Activated CD8-positive, alpha-beta memory T cell treated with anti-CD3 and anti-CD28 coated beads for 48 hours (primary cell): Measurements from ENCODE around the gene LEMD1.
"Not testable (repeated sequence)": the region's sequence is repeated elsewhere in the genome, so short reads cannot be mapped to it uniquely, and the experiment has no call there.

Source experiments
- DNase-seq, 3 experiments: peaks; one replicate each; pipeline ENCODE4 v3.0.0-alpha.2; 2020; ENCODE audit warnings: low read depth in 2 of 3, low spot score in 2 of 3

LEMD1 gene

DNA sequence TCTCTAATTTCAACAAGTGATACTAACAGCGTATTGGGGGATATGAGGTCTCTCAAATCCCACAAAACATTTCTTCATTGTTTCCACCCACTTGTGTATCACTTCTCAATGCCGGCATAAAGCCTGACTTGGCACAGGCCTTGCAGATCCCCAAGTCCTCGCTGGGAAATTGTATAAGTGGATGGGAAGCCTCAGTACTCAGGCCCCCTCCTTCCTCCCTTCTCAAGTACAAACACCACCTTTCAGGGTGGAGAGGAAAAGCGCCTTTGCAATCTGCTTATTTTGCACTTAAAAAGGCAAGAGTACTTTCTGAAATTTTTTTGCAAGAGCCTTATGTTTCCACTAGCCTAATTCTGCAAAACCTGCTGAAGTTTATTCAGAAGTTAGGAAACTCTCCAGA lies 39.3 kb downstream of the LEMD1 start:
- no peak for DNase-seq

DNA sequence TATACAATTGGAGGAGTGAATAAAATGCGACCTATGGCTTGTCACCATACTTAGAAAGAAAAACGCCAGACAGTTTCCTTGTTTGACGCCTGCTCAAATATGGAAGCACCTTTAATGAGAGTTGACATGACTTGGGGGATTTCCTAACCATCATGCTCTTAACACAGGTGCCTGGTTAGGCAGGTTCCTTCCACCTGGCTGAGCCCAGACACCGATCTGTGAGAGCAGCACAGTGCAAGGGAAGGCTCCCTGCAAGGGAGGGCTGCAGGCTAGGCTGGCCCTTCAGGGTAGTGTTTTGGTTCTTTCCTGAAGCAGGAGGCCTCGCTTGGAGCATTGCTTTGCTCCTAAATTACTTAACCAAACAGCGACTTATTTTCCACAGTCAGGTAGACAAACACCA lies 40.6 kb downstream of the LEMD1 start:
- DNase-seq: no peak

GRCh38 chr1:205380882-205381281 lies 41.0 kb downstream of the LEMD1 start:
- no peak for DNase-seq

DNA sequence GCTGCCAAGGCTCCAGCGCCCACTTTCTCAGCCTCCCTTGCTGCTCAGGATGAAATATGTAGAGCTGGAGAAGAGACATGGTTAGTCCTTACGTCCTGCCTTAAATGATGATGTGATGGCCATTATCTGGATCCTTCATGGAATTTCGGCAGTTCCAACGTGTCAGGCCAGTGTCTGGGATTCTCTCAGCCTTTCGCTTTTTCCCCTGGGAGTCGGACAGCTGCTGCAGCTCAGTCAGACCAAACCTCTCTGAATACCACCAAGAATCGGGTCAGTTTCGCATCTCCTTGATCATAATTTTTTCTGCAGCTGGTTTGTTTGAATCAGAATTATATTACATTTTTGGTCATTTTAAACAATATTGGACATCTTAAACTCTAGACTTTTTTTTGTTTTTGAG lies 42.8 kb downstream of the LEMD1 start:
- no peak for DNase-seq

DNA sequence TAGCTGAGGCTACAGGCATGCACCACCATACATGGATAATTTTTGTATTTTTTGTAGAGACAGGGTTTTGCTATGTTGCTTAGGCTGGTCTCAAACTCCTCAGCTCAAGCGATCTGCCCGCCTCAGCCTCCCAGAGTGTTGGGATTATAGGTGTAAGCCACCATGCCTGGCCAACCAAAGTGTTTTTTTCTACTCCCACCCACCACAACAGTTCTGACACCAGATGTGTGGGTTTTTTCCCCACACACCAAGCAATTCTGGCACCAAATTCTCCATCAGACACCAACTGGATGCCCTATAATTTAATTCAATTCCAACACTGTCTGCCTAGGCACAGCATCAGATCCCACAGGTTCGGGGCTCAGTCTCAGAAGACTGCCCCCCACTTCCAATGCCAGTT lies 44.5 kb downstream of the LEMD1 start:
- no peak for DNase-seq

DNA sequence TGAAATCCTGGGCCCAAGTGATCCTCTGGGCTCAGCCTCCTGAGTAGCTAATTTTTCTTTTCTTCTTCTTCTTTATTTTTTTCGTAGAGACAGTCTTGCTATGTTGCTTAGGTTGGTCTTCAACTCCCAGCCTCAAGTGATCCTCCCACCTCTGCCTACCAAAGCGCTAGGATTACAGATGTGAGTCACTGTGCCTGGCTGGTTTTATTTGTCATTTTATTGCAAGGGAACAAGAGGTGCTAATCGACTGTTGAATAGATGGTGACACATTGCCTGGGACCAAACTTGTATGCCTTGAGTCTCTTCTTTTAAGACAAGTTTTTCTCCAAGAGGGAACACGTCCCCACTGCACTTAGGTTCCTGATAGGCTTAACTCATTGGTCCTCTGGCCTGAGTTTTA lies 45.1 kb downstream of the LEMD1 start:
- no peak for DNase-seq

- DNase-seq: no peak
Observed at GRCh38 chr1:205375835-205376545, 45.9 kb downstream of the LEMD1 start.

- DNase-seq: no peak
Observed at GRCh38 chr1:205374210-205375078, 47.4 kb downstream of the LEMD1 start.

DNA sequence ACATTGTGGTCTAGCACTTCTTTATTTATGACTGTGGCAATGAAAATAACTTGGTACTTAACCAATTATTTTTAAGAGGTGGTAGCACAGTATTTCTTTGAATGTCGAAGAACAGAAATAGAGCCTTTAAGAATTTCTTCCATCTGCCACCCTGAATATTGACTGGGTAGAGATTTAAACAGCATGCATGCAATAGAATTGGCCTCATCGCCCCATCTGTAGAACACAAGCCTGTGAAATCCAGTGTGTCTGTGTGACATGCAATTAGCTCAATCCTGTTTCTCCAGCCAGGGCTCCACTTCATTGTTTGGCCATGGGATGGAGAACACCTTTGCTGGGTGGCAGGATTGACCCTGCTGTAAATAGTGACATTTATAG lies 48.1 kb downstream of the LEMD1 start:
- DNase-seq: no peak

- no peak for DNase-seq
Observed at GRCh38 chr1:205373022-205373797, 48.6 kb downstream of the LEMD1 start.

DNA sequence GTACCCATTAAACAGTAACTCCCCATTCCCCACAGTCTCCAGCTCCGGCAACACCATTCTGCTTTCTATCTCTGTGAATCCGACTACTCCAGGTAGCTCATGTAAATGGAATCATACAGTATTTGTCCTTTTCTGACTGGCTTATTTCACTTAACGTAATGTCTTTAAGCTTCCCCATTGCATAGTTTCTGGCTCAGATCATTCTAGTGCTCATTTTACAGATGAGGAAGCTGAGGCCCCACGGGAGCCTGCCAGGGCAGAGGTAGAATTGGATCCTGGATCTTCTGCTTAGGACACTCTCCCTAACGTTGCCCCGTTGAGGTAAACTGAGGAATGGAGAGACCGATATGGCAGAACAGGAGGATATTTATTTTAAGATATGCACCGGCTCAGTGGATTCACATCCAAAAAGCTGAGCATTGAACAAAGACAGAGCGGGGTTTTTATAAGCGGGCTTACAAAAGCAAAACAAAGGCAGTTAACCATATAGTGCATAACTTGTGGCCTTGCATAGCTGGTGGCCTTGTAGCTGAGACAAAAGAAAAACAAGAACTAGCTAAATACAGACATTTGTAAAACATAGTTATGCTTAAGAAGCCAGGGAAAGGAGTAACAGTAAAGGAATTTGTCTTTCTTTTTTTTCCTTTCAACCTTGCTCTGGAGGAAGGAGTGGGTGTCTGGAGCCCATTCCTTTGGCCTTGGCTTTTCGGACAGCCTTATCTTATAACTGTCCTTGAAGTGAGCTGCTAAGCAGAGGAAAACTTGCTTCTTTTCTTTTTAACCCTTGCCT lies 49.8 kb downstream of the LEMD1 start:
- DNase-seq: no peak

- DNase-seq: no peak
Observed at GRCh38 chr1:205370780-205371179, 51.1 kb downstream of the LEMD1 start.

GRCh38 chr1:205369701-205370123 lies 52.1 kb downstream of the LEMD1 start:
- DNase-seq: no peak

DNA sequence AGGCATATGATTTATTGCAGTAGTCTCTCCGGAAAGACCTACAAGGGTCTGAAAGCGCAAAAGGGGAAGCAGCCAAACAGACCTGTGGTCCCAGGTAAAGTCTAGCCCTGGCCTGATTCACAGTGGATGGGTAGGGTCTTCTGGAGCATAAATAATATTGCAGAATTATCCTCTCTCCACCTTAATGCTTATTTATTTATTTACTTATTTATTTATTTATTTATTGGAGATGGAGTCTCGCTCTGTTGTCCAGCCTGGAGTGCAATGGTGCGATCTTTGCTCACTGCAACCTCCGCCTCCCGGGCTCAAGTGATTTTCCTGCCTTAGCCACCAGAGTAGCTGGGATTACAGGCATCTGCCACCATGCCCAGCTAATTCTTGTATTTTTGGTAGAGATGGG lies 53.4 kb downstream of the LEMD1 start:
- no peak for DNase-seq

DNA sequence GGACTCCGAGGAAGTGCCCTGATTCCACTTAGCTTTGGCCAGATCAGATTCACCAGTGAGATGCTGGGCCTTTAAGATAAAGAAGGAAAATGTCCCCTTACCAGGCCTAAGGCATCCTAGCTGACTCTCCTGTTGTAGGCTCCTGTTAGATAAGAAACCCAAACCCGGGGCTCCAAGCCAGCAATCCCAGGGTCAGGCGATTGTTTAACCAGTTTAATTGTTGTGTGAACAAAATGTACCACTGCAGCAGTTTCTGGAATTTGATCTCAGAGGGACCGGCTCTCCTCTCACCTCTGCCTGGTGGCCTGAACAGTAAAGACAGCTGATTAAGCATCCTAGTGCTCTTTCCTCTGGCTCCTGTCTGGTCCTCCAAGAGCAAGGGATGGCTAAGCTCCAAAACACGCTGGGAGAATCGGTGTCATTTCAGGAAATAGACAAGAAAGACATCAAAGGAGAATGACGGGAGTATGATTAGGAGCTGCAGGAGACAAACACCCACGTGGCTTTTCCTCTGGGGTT lies 55.9 kb downstream of the LEMD1 start:
- DNase-seq: no peak

- DNase-seq: not testable (repeated sequence)
Observed at GRCh38 chr1:205365086-205365485, 56.8 kb downstream of the LEMD1 start.

DNA sequence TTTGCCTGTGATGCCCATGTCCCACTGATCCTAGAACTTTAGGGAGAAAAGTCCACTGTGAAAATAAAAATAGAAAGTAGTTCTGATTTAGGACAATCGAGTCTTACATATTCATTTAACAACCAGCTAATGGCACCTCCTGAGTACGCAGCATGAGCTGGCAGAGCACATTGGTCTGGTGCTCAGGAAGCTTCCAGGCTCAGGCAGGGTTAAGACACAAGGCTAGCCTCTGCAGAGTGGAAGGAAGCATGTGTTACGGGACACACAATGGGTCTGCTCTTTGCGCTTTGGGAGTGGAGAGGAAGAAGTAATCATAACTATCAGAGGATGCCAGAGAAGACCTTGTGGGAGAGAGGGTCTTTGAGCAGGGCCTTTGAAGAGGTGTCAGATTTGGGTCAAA lies 61.0 kb downstream of the LEMD1 start:
- DNase-seq: no peak

DNA sequence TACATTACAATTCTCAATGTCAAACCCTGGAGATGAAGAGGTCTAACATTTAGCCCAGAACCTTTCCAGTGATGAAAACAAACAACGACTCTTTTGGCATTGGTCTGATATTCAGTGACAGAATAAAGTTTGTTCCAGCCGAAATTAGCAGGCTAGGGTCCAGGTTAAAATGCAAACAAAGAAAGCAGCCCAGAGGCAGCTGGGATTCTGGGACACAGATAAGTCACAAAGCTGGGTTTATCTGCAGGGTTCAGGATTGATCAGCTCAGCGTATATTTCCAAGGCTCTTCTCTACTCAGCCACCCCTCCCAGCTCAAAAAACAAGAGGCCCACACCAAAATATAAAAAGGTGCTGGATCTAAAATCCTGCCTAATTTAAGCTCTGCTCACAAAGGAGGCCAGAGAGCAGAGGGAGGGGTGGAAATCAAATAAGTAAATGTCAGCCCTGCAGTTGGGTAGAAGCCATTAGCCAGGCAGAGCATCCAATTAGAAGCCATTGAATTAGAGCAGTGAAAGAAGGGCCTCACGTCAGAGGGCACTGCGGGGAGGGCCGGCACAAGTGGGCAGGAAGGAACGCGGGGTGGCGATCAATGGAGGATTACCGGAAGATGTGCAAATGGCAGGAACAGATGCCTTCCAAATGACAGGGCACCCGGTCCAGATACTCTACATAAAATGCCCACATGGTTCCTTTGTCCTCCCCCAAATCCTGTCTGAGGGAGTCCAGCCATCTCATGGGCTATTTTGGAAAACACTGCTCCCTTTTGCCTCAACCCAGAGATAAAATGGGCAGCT lies 61.9 kb downstream of the LEMD1 start:
- no peak for DNase-seq

- no peak for DNase-seq
Observed at GRCh38 chr1:205358579-205358978, 63.3 kb downstream of the LEMD1 start.

DNA sequence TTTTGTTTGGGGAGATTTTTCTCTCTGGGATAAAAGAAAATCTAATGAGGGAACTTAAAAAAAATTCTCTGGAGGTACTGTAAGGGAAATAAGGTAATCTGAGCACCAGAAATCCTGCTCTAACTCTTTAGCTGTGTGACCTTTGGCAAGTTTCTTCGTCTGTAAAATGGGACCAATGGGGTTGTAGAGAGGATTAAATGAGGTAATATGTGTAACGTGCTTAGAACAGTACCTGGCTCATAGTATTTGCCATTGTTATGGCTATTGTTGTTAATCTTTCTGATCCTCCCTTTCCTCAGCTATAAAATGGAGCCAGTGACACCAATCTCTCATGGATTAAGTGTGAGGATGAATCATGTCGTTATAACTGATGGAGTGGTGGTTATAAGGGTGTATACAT lies 64.3 kb downstream of the LEMD1 start:
- DNase-seq: no peak
